ENCODE results near the gene GBGT1. TPM values are rescaled to one million over a fixed set of nuclear protein-coding genes. Genes with fewer than 3 reads are reported as not detected.

GBGT1 gene
- total RNA-seq, 1 donor from 2014 or later = 10.0 TPM

GRCh38 chr9:133128152-133128551 lies 35.6 kb downstream of the GBGT1 start:
- DNase-seq (ENCODE audit: low read depth) = no peak
- H3K4me3 ChIP-seq (ENCODE audit: low read depth, low read length) = no peak overlapping the region
- no peak for TF ChIP-seq CTCF (conservative IDR thresholded peaks at IDR 0.05; ENCODE audit: low read depth, low read length)

- H3K4me3 ChIP-seq (ENCODE audit: low read depth, low read length) = no peak overlapping the region
- no peak for DNase-seq (ENCODE audit: low read depth)
- no peak for TF ChIP-seq CTCF (conservative IDR thresholded peaks at IDR 0.05; ENCODE audit: low read depth, low read length)
Observed at GRCh38 chr9:133127340-133127981, 36.3 kb downstream of the GBGT1 start.

- no peak for TF ChIP-seq CTCF (conservative IDR thresholded peaks at IDR 0.05; ENCODE audit: low read depth, low read length)
- H3K4me3 ChIP-seq (ENCODE audit: low read depth, low read length) = no peak overlapping the region
- DNase-seq (ENCODE audit: low read depth) = no peak
Observed at GRCh38 chr9:133126697-133127339, 36.9 kb downstream of the GBGT1 start.

GRCh38 chr9:133125941-133126696 lies 37.6 kb downstream of the GBGT1 start:
- H3K4me3 ChIP-seq (ENCODE audit: low read depth, low read length) = no peak overlapping the region
- DNase-seq (ENCODE audit: low read depth) = no peak
- TF ChIP-seq CTCF (conservative IDR thresholded peaks at IDR 0.05; ENCODE audit: low read depth, low read length) = no peak

- TF ChIP-seq CTCF (conservative IDR thresholded peaks at IDR 0.05; ENCODE audit: low read depth, low read length) = no peak
- no peak for DNase-seq (ENCODE audit: low read depth)
- H3K4me3 ChIP-seq (ENCODE audit: low read depth, low read length) = no peak overlapping the region
Observed at GRCh38 chr9:133124907-133125275, 38.8 kb downstream of the GBGT1 start.

- no peak overlapping the region for H3K4me3 ChIP-seq (ENCODE audit: low read depth, low read length)
- DNase-seq (ENCODE audit: low read depth) = no peak
- no peak for TF ChIP-seq CTCF (conservative IDR thresholded peaks at IDR 0.05; ENCODE audit: low read depth, low read length)
Observed at GRCh38 chr9:133124123-133124906, 39.4 kb downstream of the GBGT1 start.

Data from epithelial cell of proximal tubule (primary cell).